Smooth muscle cell (in vitro differentiated cells): Measurements from ENCODE around the gene DNAJC8. TPM values are rescaled to one million over a fixed set of nuclear protein-coding genes. Genes with fewer than 3 reads are reported as not detected.

ENCODE experiments used
- DNase-seq: peaks from one replicate; lab custom pipeline; 2025; ENCODE audit not compliant: unreplicated experiment; lab: John Stamatoyannopoulos, UW
- H2AFZ ChIP-seq: fragments of 200-600 bp; sonication (generic); 2 replicates; pipeline ENCODE4 v1.6.0; 2016; ENCODE audit warnings: antibody characterized with exemption, low read depth, mild to moderate bottlenecking
- H3F3A ChIP-seq: fragments of 200-600 bp; sonication (generic); 2 replicates; pipeline ENCODE4 v1.6.0; 2017; ENCODE audit warnings: antibody characterized with exemption, low read depth
- H3K27ac ChIP-seq: fragments of 200-600 bp; sonication (generic); 2 replicates; pipeline ENCODE4 v1.5.1; 2016; ENCODE audit warnings: low read depth, mild to moderate bottlenecking
- H3K27me3 ChIP-seq: fragments of 200-600 bp; sonication (generic); 2 replicates; pipeline ENCODE4 v1.6.1; 2016; ENCODE audit warnings: low read depth, mild to moderate bottlenecking
- H3K36me3 ChIP-seq: fragments of 200-600 bp; sonication (generic); 2 replicates; pipeline ENCODE4 v1.5.1; 2016; ENCODE audit warnings: low read depth
- H3K4me1 ChIP-seq: fragments of 200-600 bp; sonication (generic); 2 replicates; pipeline ENCODE4 v1.5.1; 2016; ENCODE audit warnings: low read depth
- H3K4me2 ChIP-seq: fragments of 200-600 bp; sonication (generic); 2 replicates; pipeline ENCODE4 v1.6.0; 2016; ENCODE audit warnings: mild to moderate bottlenecking
- H3K4me3 ChIP-seq: fragments of 200-600 bp; sonication (generic); 2 replicates; pipeline ENCODE4 v1.5.1; 2016; ENCODE audit warnings: mild to moderate bottlenecking
- H3K79me2 ChIP-seq: fragments of 200-600 bp; sonication (generic); 2 replicates; pipeline ENCODE4 v1.6.0; 2016; ENCODE audit warnings: low read depth, mild to moderate bottlenecking
- H3K9ac ChIP-seq: fragments of 200-600 bp; sonication (generic); 2 replicates; pipeline ENCODE4 v1.6.0; 2016; ENCODE audit warnings: low read depth
- H3K9me3 ChIP-seq: fragments of 200-600 bp; sonication (generic); replicated peaks from 2 replicates; pipeline ENCODE4 v1.5.1; 2016; ENCODE audit warnings: low read depth
- H4K20me1 ChIP-seq: fragments of 200-600 bp; sonication (generic); 2 replicates; pipeline ENCODE4 v1.6.0; 2016; ENCODE audit warnings: low read depth
- CTCF ChIP-seq: fragments of 200-600 bp; sonication (generic); IDR thresholded peaks from 2 replicates; pipeline ENCODE4 v1.5.1; 2017; ENCODE audit warnings: borderline replicate concordance, mild to moderate bottlenecking, antibody characterized with exemption; ENCODE audit not compliant: insufficient read depth, poor library complexity, severe bottlenecking
- WGBS: methylation state at CpG from one replicate; pipeline ENCODE4 v1.1.7; 2016; ENCODE audit warnings: low lambda C conversion rate; 5-methylcytosine and 5-hydroxymethylcytosine counted together
- polyA plus RNA-seq: library from polyadenylated mRNA; unstranded; fragments of >200 nt; fragmentation: Nextera tagmentation; extraction: Ambion mirVana; gene quantifications from 2 replicates; pipeline ENCODE4 v1.2.1, GENCODE V29; 2016
- total RNA-seq: library from RNA; depleted of rRNA; stranded (reverse); fragments of >200 nt; gene quantifications from 2 replicates; pipeline ENCODE4 v1.2.3, GENCODE V29; 2014

DNAJC8 gene
- total and polyA plus RNA-seq, 2 experiments from 2014 or later, result 76.1 to 114 TPM

- TF ChIP-seq CTCF, result no peak
- Histone ChIP-seq H4K20me1 (no peaks in the 10 kb centered on the region), H3K4me1 (peaks cover 13% of the 10 kb centered on the region), H3K27ac (no peak overlapping the region), H3K9ac (no peak overlapping the region), H3K4me2 (no peak overlapping the region), H3K4me3 (no peak overlapping the region), H3K36me3 (peaks cover 6% of the 10 kb centered on the region), H3K9me3 (no peaks in the 10 kb centered on the region), H3K27me3 (no peaks in the 10 kb centered on the region), H2AFZ (no peak overlapping the region), H3K79me2 (no peaks in the 10 kb centered on the region), H3F3A (no peaks in the 10 kb centered on the region)
- no peak for DNase-seq
- WGBS, result 95% methylated on average over 11 of the region's 12 CpGs
Observed at GRCh38 chr1:28197682-28198415, 35.0 kb downstream of the DNAJC8 start.

- Histone ChIP-seq H2AFZ (no peak overlapping the region), H3K4me1 (peaks cover 13% of the 10 kb centered on the region), H3K27ac (no peak overlapping the region), H3K9me3 (no peaks in the 10 kb centered on the region), H3K79me2 (no peaks in the 10 kb centered on the region), H3K36me3 (peaks cover 6% of the 10 kb centered on the region), H3F3A (no peaks in the 10 kb centered on the region), H3K27me3 (no peaks in the 10 kb centered on the region), H3K4me3 (no peak overlapping the region), H3K4me2 (no peak overlapping the region), H3K9ac (no peak overlapping the region), H4K20me1 (no peaks in the 10 kb centered on the region)
- no peak for DNase-seq
- TF ChIP-seq CTCF, result no peak
- 80% methylated on average over 3 of the region's 3 CpGs for WGBS
Observed at GRCh38 chr1:28196330-28196729, 36.5 kb downstream of the DNAJC8 start.

- TF ChIP-seq CTCF, result no peak
- Histone ChIP-seq H3F3A (no peaks in the 10 kb centered on the region), H3K4me1 (peaks cover 13% of the 10 kb centered on the region), H3K9ac (no peak overlapping the region), H3K79me2 (no peaks in the 10 kb centered on the region), H3K4me2 (no peak overlapping the region), H3K9me3 (no peaks in the 10 kb centered on the region), H3K27ac (no peak overlapping the region), H3K27me3 (no peaks in the 10 kb centered on the region), H4K20me1 (no peaks in the 10 kb centered on the region), H2AFZ (no peak overlapping the region), H3K4me3 (no peak overlapping the region), H3K36me3 (peaks cover 3% of the 10 kb centered on the region)
- no peak for DNase-seq
- WGBS, result 95% methylated on average over 1 of the region's 1 CpG
Observed at GRCh38 chr1:28195780-28196179, 37.0 kb downstream of the DNAJC8 start.
